ENCODE results near the gene MAP3K5. TPM values are rescaled to one million over a fixed set of nuclear protein-coding genes. Genes with fewer than 3 reads are reported as not detected.

The MAP3K5 gene
- total and polyA plus RNA-seq, 2 of the 8 experiments (the other 6 are each of a cell fraction or from before 2014, with no cell fraction given): 0.63 to 2.6 TPM

- TF ChIP-seq SIN3A (conservative IDR thresholded peaks at IDR 0.05 in 1 of 2, IDR thresholded peaks at IDR 0.05 in 1 of 2; ENCODE audit: low read depth in 1 of 2, low read length in 2 of 2) (0 out of 4 replicates have a peak, but pooled peaks of 1 of the 2 experiments have one; percentile 47), GABPA (IDR thresholded peaks at IDR 0.05; ENCODE audit: borderline replicate concordance, insufficient read depth, low read length) (no peak)
Measured at GRCh38 chr6:136526196-136526930, 265.9 kb downstream of the MAP3K5 start (continued).

All from H1 (cell line).